C4-2B (cell line): ENCODE data around the gene KIDINS220.

ENCODE experiments used
- CTCF ChIP-seq: fragments of 450-650 bp; conservative IDR thresholded peaks from 2 replicates; pipeline ENCODE4 v1.5.1; 2017; ENCODE audit warnings: mild to moderate bottlenecking
- ZFX ChIP-seq: fragments of 450-650 bp; IDR thresholded peaks from 2 replicates; pipeline ENCODE4 v1.6.1; 2017

- no peak for TF ChIP-seq CTCF
- TF ChIP-seq ZFX: no peak
These were observed 122.4 kb downstream of the KIDINS220 start for GRCh38 chr2:8714971-8715370.
